ENCODE results near the gene ACYP1.

- TF ChIP-seq POLR2A (IDR thresholded peaks at IDR 0.05; ENCODE audit: low read depth, low read length), result no peak
- TF ChIP-seq POLR2AphosphoS5 (IDR thresholded peaks at IDR 0.05; ENCODE audit: low read depth, low read length), result no peak
These were observed 21.8 kb downstream of the ACYP1 start for GRCh38 chr14:75042035-75042434.
